Suprapubic skin (tissue), 4 donors: Measurements from ENCODE around the gene KLHL1. TPM values are rescaled to one million over a fixed set of nuclear protein-coding genes. Genes with fewer than 3 reads are reported as not detected.

Experiments
- DNase-seq, 2 donors: peaks; one replicate each; pipeline ENCODE4 v3.0.0-alpha.2; 2019; ENCODE audit warnings: low spot score in 2 of 2
- H3K27ac ChIP-seq: fragments of 200-600 bp; sonication (generic); one replicate; pipeline ENCODE4 v1.5.1; 2019
- H3K27me3 ChIP-seq: fragments of 200-600 bp; sonication (generic); one replicate; pipeline ENCODE4 v1.5.1; 2019
- H3K36me3 ChIP-seq: fragments of 200-600 bp; sonication (generic); one replicate; pipeline ENCODE4 v1.5.1; 2019
- H3K4me1 ChIP-seq: fragments of 200-600 bp; sonication (generic); one replicate; pipeline ENCODE4 v1.5.1; 2019
- H3K4me3 ChIP-seq: fragments of 200-600 bp; sonication (generic); one replicate; pipeline ENCODE4 v1.5.1; 2019; ENCODE audit warnings: mild to moderate bottlenecking
- H3K9me3 ChIP-seq: fragments of 200-600 bp; sonication (generic); one replicate; pipeline ENCODE4 v1.5.1; 2019
- EP300 ChIP-seq: sonication (generic); formaldehyde crosslinking; IDR thresholded peaks from one replicate; pipeline ENCODE4 v1.6.1; 2017; ENCODE audit warnings: antibody characterized with exemption
- POLR2A ChIP-seq, 2 donors: fragments of 450-650 bp; IDR thresholded peaks; one replicate each; pipeline ENCODE4 v1.6.1; 2017; ENCODE audit warnings: antibody characterized with exemption in 2 of 2, mild to moderate bottlenecking in 2 of 2, moderate library complexity in 2 of 2
- POLR2AphosphoS5 ChIP-seq, 3 donors: sonication (generic); formaldehyde crosslinking; IDR thresholded peaks; one replicate each; pipeline ENCODE4 v1.6.1; 2017; ENCODE audit warnings: antibody characterized with exemption in 3 of 3
- WGBS: methylation state at CpG from one replicate; pipeline ENCODE4 v1.1.5; 2018; 5-methylcytosine and 5-hydroxymethylcytosine counted together
- total RNA-seq, 4 donors: library from RNA; depleted of rRNA; stranded (reverse); fragments of >200 nt; gene quantifications; one replicate each; pipeline ENCODE4 v1.1.0, GENCODE V29; 2016
- TF ChIP-seq, protein P1 (sequence below), 2 donors: fragments of 200-600 bp in 1 of 2; fragments of 450-650 bp in 1 of 2; sonication (generic) in 1 of 2; IDR thresholded peaks; one replicate each; pipeline ENCODE4 v1.5.1; 2016 to 2019; ENCODE audit warnings: antibody characterized with exemption in 2 of 2, mild to moderate bottlenecking in 1 of 2, moderate library complexity in 1 of 2

KLHL1 gene
- total RNA-seq, 4 donors from 2014 or later, result not detected

DNA sequence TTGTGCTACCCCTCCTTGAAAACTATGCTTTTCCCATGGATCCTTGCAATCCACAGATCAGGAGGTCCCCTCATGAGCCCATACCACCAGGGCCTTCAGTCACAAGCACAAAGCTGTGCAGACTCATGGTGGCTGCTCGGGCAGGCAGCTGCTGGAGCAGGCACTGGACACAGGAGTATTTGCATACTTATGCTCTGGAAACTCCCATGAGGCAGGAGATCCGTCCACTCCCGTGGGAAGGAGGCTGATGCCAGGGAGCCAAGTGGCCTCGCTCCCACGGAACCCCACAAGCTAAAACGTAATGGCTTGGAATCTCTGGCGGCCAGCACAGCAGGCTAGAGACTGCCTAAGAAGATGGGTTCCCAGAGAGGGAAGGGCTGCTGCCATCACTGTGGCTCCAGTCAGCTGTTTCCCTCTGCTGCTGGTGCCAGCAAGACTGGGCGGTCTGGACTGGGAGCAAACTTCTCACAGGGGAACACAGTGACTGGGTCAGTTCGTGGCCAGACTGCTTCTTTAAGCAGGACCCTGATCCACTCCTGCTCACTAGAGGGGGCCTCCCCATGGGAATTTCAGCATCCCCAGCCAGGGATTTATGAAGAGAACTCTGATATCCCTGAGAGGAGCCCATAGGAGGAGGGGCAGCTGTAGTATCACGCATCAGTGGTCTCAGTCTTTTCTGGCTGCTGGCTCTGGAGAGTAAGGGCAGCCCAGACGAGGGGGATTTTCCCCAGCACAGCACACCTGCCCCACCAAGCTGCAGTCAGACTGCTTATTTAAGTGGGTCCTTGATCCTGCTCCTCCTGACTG lies 370.9 kb downstream of the KLHL1 start:
- no peaks in the 10 kb centered on the region for H3K4me1 ChIP-seq
- H3K9me3 ChIP-seq, result no peaks in the 10 kb centered on the region
- DNase-seq, result no peak
- H3K27me3 ChIP-seq, result no peaks in the 10 kb centered on the region
- TF ChIP-seq, protein P1, sequence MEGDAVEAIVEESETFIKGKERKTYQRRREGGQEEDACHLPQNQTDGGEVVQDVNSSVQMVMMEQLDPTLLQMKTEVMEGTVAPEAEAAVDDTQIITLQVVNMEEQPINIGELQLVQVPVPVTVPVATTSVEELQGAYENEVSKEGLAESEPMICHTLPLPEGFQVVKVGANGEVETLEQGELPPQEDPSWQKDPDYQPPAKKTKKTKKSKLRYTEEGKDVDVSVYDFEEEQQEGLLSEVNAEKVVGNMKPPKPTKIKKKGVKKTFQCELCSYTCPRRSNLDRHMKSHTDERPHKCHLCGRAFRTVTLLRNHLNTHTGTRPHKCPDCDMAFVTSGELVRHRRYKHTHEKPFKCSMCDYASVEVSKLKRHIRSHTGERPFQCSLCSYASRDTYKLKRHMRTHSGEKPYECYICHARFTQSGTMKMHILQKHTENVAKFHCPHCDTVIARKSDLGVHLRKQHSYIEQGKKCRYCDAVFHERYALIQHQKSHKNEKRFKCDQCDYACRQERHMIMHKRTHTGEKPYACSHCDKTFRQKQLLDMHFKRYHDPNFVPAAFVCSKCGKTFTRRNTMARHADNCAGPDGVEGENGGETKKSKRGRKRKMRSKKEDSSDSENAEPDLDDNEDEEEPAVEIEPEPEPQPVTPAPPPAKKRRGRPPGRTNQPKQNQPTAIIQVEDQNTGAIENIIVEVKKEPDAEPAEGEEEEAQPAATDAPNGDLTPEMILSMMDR (IDR thresholded peaks at IDR 0.05), result no peak
- TF ChIP-seq EP300 (no peak), POLR2AphosphoS5 (IDR thresholded peaks at IDR 0.05) (no peak), POLR2A (IDR thresholded peaks at IDR 0.05) (no peak)
- WGBS, result 82% methylated on average over 10 of the region's 11 CpGs
- H3K27ac ChIP-seq, result no peak overlapping the region
- H3K4me3 ChIP-seq, result no peak overlapping the region
- H3K36me3 ChIP-seq, result no peaks in the 10 kb centered on the region

DNA sequence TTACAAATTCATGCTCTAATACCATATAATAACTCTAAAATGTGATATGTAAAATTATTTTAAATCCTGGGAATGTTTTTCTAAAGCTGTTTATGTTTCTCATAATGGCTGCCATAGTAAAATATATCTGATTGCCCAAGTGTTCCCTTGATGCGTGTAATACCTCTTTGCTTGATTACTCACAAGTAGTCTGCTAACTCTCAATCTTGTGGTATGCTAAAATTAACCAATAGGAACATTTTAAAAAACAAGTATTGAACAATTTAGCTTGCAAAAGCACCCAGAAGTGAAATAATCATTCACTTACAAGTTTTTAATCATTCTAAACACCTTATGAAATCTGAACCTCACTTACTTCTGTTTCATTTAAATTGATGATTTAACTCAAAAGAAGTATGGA lies 386.6 kb downstream of the KLHL1 start:
- TF ChIP-seq EP300 (no peak), POLR2A (IDR thresholded peaks at IDR 0.05) (no peak), POLR2AphosphoS5 (IDR thresholded peaks at IDR 0.05) (no peak)
- TF ChIP-seq, protein P1 (IDR thresholded peaks at IDR 0.05), result no peak
- 87% methylated on average over 1 of the region's 1 CpG for WGBS
- Histone ChIP-seq H3K27ac (no peak overlapping the region), H3K9me3 (no peaks in the 10 kb centered on the region), H3K4me3 (no peak overlapping the region), H3K4me1 (no peaks in the 10 kb centered on the region), H3K36me3 (no peaks in the 10 kb centered on the region), H3K27me3 (no peaks in the 10 kb centered on the region)
- DNase-seq, result no peak

GRCh38 chr13:69720278-69720983 lies 387.8 kb downstream of the KLHL1 start:
- Histone ChIP-seq H3K27me3 (no peaks in the 10 kb centered on the region), H3K4me1 (no peaks in the 10 kb centered on the region), H3K36me3 (no peaks in the 10 kb centered on the region), H3K4me3 (no peak overlapping the region), H3K27ac (no peak overlapping the region), H3K9me3 (no peaks in the 10 kb centered on the region)
- DNase-seq, result no peak
- no peak for TF ChIP-seq POLR2A (IDR thresholded peaks at IDR 0.05)
- TF ChIP-seq EP300, result no peak
- TF ChIP-seq, protein P1 (IDR thresholded peaks at IDR 0.05), result no peak
- TF ChIP-seq POLR2AphosphoS5 (IDR thresholded peaks at IDR 0.05), result no peak

DNA sequence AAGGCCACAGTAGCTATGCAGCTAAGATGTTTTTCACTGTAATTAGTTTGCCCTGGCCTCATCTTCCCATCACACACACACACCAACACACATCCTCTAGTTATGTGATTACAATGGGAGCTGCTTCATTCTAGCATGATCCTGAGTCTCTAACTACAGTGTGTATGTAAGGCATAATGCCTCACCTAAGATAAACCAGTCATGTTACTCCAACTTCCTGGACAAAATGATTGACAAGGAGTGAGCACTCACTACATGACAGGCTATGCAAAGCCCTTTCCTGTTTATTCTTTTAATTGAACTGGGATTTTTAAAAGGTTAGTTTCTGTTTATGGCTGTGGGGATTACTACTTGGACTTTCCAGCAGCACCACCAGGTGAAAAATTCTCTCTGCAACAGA lies 401.4 kb downstream of the KLHL1 start:
- no peak overlapping the region for H3K4me3 ChIP-seq
- H3K36me3 ChIP-seq, result no peaks in the 10 kb centered on the region
- H3K27ac ChIP-seq, result no peak overlapping the region
- no peaks in the 10 kb centered on the region for H3K9me3 ChIP-seq
- no peaks in the 10 kb centered on the region for H3K27me3 ChIP-seq
- H3K4me1 ChIP-seq, result no peaks in the 10 kb centered on the region
- no peak for TF ChIP-seq POLR2A (IDR thresholded peaks at IDR 0.05)
- TF ChIP-seq EP300, result no peak
- TF ChIP-seq POLR2AphosphoS5 (IDR thresholded peaks at IDR 0.05), result no peak
- TF ChIP-seq, protein P1 (IDR thresholded peaks at IDR 0.05), result no peak
- no peak for DNase-seq

DNA sequence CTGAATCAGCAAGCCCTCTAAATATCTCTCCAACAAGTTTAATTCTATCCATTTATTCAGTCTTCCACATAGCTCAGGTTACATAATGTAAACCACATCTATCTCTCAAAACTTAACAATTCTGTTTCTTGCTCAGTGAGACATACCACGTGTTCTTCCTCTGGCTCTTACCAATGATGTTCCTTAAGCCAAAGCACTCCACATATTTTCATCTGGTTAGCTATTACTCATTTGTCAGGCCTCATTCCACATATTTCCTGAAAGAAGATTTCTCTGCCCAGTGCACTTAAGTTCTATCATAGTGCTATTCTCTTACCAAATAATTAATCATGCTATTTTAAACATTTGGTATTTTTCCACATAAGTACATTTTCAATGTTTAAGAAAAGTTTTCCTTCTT lies 403.9 kb downstream of the KLHL1 start:
- no peaks in the 10 kb centered on the region for H3K27me3 ChIP-seq
- no peak overlapping the region for H3K4me3 ChIP-seq
- H3K27ac ChIP-seq, result no peak overlapping the region
- H3K9me3 ChIP-seq, result no peaks in the 10 kb centered on the region
- no peak for TF ChIP-seq POLR2AphosphoS5 (IDR thresholded peaks at IDR 0.05)
- no peak for TF ChIP-seq POLR2A (IDR thresholded peaks at IDR 0.05)
- no peak for TF ChIP-seq EP300
- 7% methylated on average over 1 of the region's 1 CpG for WGBS
- H3K4me1 ChIP-seq, result no peaks in the 10 kb centered on the region
- H3K36me3 ChIP-seq, result no peaks in the 10 kb centered on the region
- no peak for DNase-seq
